GM19372 (cell line): ENCODE measurements around the gene PSENEN.

Experiments
- ATAC-seq: cut with Tn5 transposase; IDR thresholded peaks from one replicate; pipeline ENCODE4 v1.9.1; 2021; ENCODE audit warnings: mild to moderate bottlenecking, low read depth, moderate library complexity; ENCODE audit not compliant: unreplicated experiment

The PSENEN gene, protein sequence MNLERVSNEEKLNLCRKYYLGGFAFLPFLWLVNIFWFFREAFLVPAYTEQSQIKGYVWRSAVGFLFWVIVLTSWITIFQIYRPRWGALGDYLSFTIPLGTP

DNA sequence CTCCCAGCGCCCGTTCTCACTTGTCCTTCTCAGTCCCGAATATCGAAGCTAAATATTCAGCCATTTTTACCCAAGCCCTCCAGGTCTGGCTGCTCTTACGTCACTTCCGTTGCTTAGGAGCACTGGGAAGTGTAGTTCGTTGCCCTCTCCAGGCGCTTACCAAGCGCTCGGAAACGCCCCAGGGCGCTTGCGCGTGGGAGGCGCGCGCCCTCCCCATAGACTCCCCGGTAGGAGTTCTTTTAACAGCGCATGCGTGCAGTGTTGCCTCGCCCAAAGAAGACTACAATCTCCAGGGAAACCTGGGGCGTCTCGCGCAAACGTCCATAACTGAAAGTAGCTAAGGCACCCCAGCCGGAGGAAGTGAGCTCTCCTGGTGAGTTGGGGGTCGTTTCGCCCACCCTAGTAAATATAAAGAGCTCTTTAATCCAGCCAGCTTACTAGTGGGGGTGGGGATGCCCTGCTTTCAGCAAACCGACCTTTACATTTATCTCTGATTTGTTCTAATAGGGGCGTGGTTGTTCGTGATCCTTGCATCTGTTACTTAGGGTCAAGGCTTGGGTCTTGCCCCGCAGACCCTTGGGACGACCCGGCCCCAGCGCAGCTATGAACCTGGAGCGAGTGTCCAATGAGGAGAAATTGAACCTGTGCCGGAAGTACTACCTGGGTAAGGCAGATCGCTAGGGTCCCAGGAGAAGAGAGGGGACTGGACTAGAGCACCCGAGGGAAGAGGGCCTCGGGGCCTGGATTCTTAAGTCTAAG is at the start of gene PSENEN, which contains the start of gene U2AF1L4:
Gene PSENEN (plus strand): TSS at position 324 of the 759 bp plus-strand sequence. CDS start 280 bp downstream, at position 604.
Gene U2AF1L4 (minus strand): TSS at position 91 of the 759 bp plus-strand sequence. CDS start 27 bp downstream, at position 64.
- peak; percentile 44 for ATAC-seq

- no peak for ATAC-seq
Measured at GRCh38 chr19:35695895-35696422, 49.5 kb upstream of the PSENEN start.

GRCh38 chr19:35696835-35697234 is 48.6 kb upstream of the PSENEN start:
- no peak for ATAC-seq

- ATAC-seq, result peak; percentile 96
Measured at GRCh38 chr19:35702223-35703012, 43.0 kb upstream of the PSENEN start.

DNA sequence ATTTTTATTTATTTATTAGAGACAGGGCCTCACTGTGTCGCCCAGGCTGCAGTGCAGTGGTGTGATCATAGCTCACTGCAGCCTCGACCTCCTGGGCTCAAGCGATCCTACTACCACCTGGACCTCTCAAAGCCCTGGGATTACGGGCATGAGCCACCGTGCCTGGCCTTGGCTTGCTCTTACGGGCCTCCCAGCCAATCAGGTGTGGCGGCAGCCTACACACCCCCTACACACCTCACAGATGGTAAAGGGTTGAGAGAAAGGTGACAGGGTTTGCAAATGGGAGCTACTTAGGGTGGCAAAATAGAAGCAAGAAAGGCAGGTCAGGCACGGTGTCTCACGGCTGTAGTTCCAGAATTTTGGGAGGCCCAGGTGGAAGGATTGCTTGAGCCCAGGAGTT is 42.1 kb upstream of the PSENEN start:
- ATAC-seq, result no peak

DNA sequence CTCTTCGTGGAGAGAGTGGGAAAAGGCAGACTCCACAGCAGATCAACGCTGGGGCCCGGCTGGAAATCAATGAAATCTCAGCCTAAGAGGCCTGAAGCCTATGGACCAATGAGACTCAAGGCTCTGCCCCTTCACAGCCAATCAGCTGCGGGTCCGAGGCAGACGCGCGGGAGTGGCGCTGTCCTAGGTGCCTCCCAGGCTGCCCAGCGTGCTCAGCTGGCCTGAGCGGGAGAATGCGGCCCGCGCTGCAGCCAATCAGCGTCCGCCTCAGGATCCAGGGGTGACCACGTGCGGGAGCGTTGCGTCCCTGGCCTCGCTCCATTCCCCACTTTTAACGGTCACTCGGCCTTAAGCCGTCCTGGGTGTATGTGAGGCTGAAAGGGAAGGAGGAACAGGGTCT is 41.2 kb upstream of the PSENEN start, which contains the start of gene ZBTB32:
Gene ZBTB32 (plus strand): TSS at position 341 of the 400 bp plus-strand sequence. CDS start 10,069 bp downstream, outside the sequence.
- no peak for ATAC-seq

- no peak for ATAC-seq
Measured at GRCh38 chr19:35708391-35708790, 37.1 kb upstream of the PSENEN start.

- peak; percentile 36 for ATAC-seq
Measured at GRCh38 chr19:35710784-35711723, 34.4 kb upstream of the PSENEN start.

DNA sequence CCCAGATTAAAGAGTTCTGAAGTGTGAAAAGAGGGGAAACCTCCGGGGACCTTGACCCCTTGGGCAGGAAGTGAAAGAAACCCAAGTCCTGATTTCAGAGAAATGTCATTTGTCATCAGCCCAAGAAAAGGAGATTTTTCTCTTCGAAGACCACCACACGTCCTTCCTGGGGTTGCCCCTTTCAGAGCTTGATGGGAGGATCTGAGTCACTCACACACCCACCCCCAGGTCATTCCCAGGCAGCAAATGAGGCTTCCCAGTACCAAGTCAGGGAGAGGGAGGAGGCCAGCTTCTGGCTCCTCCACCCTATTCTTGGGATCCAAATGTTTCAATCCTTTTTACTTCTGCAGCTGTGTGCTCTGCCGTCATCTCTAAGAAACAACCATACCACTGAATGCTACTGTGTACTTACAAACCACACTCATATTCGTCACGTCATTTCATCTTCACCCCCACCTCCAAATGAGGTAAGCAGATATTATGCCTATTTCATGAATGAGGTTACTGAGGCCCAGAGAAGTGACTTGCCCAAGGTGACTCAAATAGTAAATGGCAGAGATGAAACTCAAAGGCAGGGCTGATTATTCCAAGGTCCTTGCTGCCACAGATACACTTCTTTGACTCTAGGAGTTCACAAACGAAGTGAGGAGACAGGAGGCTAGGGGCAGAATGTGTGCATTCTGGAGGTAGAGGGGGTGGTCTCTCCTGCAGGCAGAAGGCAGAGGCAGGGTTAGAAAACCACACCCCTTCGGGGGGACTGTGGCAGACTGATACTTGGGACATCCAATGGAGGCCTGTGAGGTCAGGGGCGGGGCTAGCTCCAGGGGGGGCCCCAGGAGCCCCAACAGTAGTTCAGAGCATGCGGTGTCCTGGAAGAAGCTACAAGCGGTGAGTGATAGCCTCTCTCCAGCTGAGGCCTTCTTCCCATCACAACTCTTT is 32.6 kb upstream of the PSENEN start:
- no peak for ATAC-seq

DNA sequence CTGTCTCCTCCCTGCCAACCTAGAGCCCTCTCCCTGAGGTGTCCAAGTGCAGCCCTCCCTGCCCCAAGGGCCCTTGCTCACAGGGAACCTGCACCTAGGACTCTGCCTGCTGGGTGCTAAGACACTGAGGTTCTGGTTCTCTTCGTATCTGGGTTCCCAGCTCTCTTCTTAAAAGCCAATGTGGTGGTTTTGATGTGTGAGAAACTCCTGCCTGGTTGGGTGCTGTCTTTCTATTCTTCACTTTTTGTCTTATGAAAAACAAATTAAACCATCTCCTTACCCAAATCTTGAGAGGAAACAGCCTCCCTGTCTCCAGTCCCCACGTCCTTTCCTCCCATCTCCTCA is 32.0 kb upstream of the PSENEN start:
- ATAC-seq, result no peak

DNA sequence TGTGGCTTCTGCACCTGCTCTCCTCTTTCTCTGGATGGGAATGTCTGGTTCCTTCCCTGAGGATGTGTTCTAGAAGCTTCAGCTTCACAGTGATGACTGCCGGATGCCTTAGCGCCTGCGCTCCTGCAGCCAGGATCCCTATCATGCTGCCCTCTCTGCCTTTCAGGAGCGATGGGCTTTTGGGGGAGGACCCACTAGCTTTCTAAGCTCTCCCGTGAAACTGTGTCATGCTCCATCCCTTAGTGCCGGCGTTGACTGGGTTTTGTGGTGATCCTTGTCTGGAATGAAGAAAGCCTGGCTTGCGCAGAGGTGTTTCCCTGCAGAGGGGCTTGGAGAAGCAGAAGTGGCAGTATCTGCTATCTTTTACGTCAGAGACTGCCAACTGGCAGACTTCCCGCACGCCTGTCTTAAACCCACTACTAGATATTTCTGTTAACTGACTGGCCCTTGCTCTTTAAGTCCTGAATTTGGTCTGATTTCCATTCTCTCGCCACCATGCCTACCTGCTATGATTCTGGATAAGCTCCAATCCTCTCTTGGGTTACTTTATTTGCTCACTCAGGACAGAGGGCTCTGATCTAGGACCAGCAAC is 31.5 kb upstream of the PSENEN start:
- ATAC-seq, result no peak

GRCh38 chr19:35714601-35715354 is 30.7 kb upstream of the PSENEN start:
- ATAC-seq, result no peak

GRCh38 chr19:35715355-35715809 is 30.1 kb upstream of the PSENEN start:
- no peak for ATAC-seq

- ATAC-seq, result no peak
Measured at GRCh38 chr19:35715981-35716800, 29.3 kb upstream of the PSENEN start.

DNA sequence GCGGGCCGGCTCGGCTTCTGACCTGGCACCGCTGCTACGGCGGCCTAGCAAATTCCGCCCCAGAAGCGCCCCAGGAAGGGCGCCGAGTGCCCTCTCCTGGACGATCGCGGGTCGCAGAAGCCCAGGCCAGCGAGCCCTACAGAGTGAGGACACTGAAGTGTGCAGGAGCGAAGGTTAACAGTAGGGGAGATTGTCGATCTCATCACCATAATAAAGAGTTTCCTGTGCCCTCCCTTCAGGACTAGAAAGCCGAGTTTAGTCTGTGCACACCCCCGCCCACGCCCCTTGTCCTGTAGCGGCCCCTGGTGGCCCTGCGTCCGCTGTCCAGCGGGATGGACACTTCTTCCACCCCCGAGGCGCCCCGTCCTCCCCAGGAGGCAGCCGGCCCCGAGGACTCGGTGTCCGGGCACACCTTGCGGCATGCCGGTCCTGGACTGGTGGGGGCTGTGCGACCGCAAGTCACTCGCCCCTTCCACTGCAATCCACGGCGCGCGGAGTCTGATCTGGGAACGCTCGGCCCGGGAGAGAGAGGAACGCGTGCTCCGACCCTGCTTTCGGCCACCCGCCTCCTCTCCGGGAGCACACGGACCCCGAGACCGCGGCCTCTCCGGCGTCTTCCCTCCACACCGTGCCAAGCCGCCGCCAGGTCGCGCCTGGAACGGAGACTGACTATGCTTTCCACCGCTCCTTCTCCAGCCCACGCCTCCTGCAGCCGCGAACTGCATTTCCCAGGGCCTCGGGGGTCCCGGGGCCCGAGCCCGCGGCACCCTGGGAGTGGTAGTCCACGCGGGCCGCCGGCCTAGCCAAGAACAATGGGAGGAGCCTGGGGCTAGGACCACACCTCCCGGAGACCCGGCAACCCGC is 28.4 kb upstream of the PSENEN start:
- peak; percentile 64 for ATAC-seq
